Smooth muscle cell (in vitro differentiated cells): Measurements from ENCODE around the gene ZNF735. TPM values are rescaled to one million over a fixed set of nuclear protein-coding genes. Genes with fewer than 3 reads are reported as not detected.

Source experiments
- DNase-seq: peaks from one replicate; lab custom pipeline; 2025; ENCODE audit not compliant: unreplicated experiment; lab: John Stamatoyannopoulos, UW
- H2AFZ ChIP-seq: fragments of 200-600 bp; sonication (generic); 2 replicates; pipeline ENCODE4 v1.6.0; 2016; ENCODE audit warnings: antibody characterized with exemption, low read depth, mild to moderate bottlenecking
- H3F3A ChIP-seq: fragments of 200-600 bp; sonication (generic); 2 replicates; pipeline ENCODE4 v1.6.0; 2017; ENCODE audit warnings: antibody characterized with exemption, low read depth
- H3K27ac ChIP-seq: fragments of 200-600 bp; sonication (generic); 2 replicates; pipeline ENCODE4 v1.5.1; 2016; ENCODE audit warnings: low read depth, mild to moderate bottlenecking
- H3K27me3 ChIP-seq: fragments of 200-600 bp; sonication (generic); 2 replicates; pipeline ENCODE4 v1.6.1; 2016; ENCODE audit warnings: low read depth, mild to moderate bottlenecking
- H3K36me3 ChIP-seq: fragments of 200-600 bp; sonication (generic); 2 replicates; pipeline ENCODE4 v1.5.1; 2016; ENCODE audit warnings: low read depth
- H3K4me1 ChIP-seq: fragments of 200-600 bp; sonication (generic); 2 replicates; pipeline ENCODE4 v1.5.1; 2016; ENCODE audit warnings: low read depth
- H3K4me2 ChIP-seq: fragments of 200-600 bp; sonication (generic); 2 replicates; pipeline ENCODE4 v1.6.0; 2016; ENCODE audit warnings: mild to moderate bottlenecking
- H3K4me3 ChIP-seq: fragments of 200-600 bp; sonication (generic); 2 replicates; pipeline ENCODE4 v1.5.1; 2016; ENCODE audit warnings: mild to moderate bottlenecking
- H3K79me2 ChIP-seq: fragments of 200-600 bp; sonication (generic); 2 replicates; pipeline ENCODE4 v1.6.0; 2016; ENCODE audit warnings: low read depth, mild to moderate bottlenecking
- H3K9ac ChIP-seq: fragments of 200-600 bp; sonication (generic); 2 replicates; pipeline ENCODE4 v1.6.0; 2016; ENCODE audit warnings: low read depth
- H3K9me3 ChIP-seq: fragments of 200-600 bp; sonication (generic); replicated peaks from 2 replicates; pipeline ENCODE4 v1.5.1; 2016; ENCODE audit warnings: low read depth
- H4K20me1 ChIP-seq: fragments of 200-600 bp; sonication (generic); 2 replicates; pipeline ENCODE4 v1.6.0; 2016; ENCODE audit warnings: low read depth
- WGBS: methylation state at CpG from one replicate; pipeline ENCODE4 v1.1.7; 2016; ENCODE audit warnings: low lambda C conversion rate; 5-methylcytosine and 5-hydroxymethylcytosine counted together
- polyA plus RNA-seq: library from polyadenylated mRNA; unstranded; fragments of >200 nt; fragmentation: Nextera tagmentation; extraction: Ambion mirVana; gene quantifications from 2 replicates; pipeline ENCODE4 v1.2.1, GENCODE V29; 2016
- total RNA-seq: library from RNA; depleted of rRNA; stranded (reverse); fragments of >200 nt; gene quantifications from 2 replicates; pipeline ENCODE4 v1.2.3, GENCODE V29; 2014
- TF ChIP-seq, protein P1 (sequence below): fragments of 200-600 bp; sonication (generic); IDR thresholded peaks from 2 replicates; pipeline ENCODE4 v1.5.1; 2017; ENCODE audit warnings: borderline replicate concordance, mild to moderate bottlenecking, antibody characterized with exemption; ENCODE audit not compliant: insufficient read depth, poor library complexity, severe bottlenecking

The ZNF735 gene
- total and polyA plus RNA-seq, 2 experiments from 2014 or later: not detected

DNA sequence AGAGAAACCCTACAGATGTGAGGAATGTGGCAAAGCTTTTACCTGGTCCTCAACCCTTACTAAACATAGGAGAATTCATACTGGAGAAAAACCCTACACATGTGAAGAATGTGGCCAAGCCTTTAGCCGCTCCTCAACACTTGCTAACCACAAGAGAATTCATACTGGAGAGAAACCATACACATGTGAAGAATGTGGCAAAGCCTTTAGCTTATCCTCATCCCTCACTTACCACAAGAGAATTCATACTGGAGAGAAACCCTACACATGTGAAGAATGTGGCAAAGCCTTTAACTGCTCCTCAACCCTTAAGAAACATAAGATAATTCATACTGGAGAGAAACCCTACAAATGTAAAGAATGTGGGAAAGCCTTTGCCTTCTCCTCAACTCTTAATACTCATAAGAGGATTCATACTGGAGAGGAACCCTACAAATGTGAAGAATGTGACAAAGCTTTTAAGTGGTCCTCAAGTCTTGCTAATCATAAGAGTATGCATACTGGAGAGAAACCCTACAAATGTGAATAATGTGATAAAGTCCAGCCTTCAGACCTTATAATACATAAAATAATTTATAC, 59.4 kb downstream of the ZNF735 start:
- H4K20me1 ChIP-seq: no peaks in the 10 kb centered on the region
- TF ChIP-seq, protein P1, sequence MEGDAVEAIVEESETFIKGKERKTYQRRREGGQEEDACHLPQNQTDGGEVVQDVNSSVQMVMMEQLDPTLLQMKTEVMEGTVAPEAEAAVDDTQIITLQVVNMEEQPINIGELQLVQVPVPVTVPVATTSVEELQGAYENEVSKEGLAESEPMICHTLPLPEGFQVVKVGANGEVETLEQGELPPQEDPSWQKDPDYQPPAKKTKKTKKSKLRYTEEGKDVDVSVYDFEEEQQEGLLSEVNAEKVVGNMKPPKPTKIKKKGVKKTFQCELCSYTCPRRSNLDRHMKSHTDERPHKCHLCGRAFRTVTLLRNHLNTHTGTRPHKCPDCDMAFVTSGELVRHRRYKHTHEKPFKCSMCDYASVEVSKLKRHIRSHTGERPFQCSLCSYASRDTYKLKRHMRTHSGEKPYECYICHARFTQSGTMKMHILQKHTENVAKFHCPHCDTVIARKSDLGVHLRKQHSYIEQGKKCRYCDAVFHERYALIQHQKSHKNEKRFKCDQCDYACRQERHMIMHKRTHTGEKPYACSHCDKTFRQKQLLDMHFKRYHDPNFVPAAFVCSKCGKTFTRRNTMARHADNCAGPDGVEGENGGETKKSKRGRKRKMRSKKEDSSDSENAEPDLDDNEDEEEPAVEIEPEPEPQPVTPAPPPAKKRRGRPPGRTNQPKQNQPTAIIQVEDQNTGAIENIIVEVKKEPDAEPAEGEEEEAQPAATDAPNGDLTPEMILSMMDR: no peak
- H3K27ac ChIP-seq: no peak overlapping the region
- no peak overlapping the region for H3K4me3 ChIP-seq
- WGBS: 90% methylated on average over 1 of the region's 1 CpG
- H3K79me2 ChIP-seq: no peaks in the 10 kb centered on the region
- no peak overlapping the region for H3K4me2 ChIP-seq
- no peak for DNase-seq
- peaks cover 17% of the 10 kb centered on the region for H3K9me3 ChIP-seq
- no peaks in the 10 kb centered on the region for H3F3A ChIP-seq
- no peak overlapping the region for H2AFZ ChIP-seq
- no peak overlapping the region for H3K9ac ChIP-seq
- no peaks in the 10 kb centered on the region for H3K27me3 ChIP-seq
- no peaks in the 10 kb centered on the region for H3K36me3 ChIP-seq
- H3K4me1 ChIP-seq: no peaks in the 10 kb centered on the region

Other genes with a start within 250 kb of the ZNF735 start
- gene ZNF722, start 208.4 kb upstream of the ZNF735 start, total RNA-seq: not detected in 2 replicates
- not detected in 2 replicates for gene ZNF722, start 208.4 kb upstream of the ZNF735 start, polyA plus RNA-seq
- not detected in 2 replicates for gene ZNF727, start 161.8 kb upstream of the ZNF735 start, total RNA-seq
- not detected in 2 replicates for gene ZNF727, start 161.8 kb upstream of the ZNF735 start, polyA plus RNA-seq
- gene ZNF679, start 21.3 kb downstream of the ZNF735 start, total RNA-seq: not detected in 2 replicates
- gene ZNF679, start 21.3 kb downstream of the ZNF735 start, polyA plus RNA-seq: not detected in 2 replicates
- not detected in 2 replicates for gene ZNF736, start 106.8 kb downstream of the ZNF735 start, total RNA-seq
- gene ZNF736, start 106.8 kb downstream of the ZNF735 start, polyA plus RNA-seq: not detected in 2 replicates